Rectal smooth muscle tissue (tissue), 1 donor: Measurements from ENCODE around the gene EIF2B5.

Experiments
- H3K27ac ChIP-seq: one replicate; pipeline ENCODE4 v1.7.0; 2013; ENCODE audit warnings: low read depth, low read length, inconsistent platforms
- H3K27me3 ChIP-seq: one replicate; pipeline ENCODE4 v1.7.0; 2013; ENCODE audit warnings: low read length; ENCODE audit not compliant: control insufficient read depth, insufficient read depth
- H3K36me3 ChIP-seq: one replicate; pipeline ENCODE4 v1.7.0; 2013; ENCODE audit warnings: low read length; ENCODE audit not compliant: control insufficient read depth, insufficient read depth
- H3K4me1 ChIP-seq: one replicate; pipeline ENCODE4 v1.7.0; 2013; ENCODE audit warnings: low read length; ENCODE audit not compliant: control insufficient read depth, insufficient read depth
- H3K4me3 ChIP-seq: one replicate; pipeline ENCODE4 v1.7.0; 2013; ENCODE audit warnings: low read length
- H3K9ac ChIP-seq: one replicate; pipeline ENCODE4 v1.7.0; 2013; ENCODE audit warnings: low read length

EIF2B5 gene

GRCh38 chr3:184168363-184169120, 33.4 kb downstream of the EIF2B5 start:
- H3K4me3 ChIP-seq: no peak overlapping the region
- H3K27ac ChIP-seq: peak overlapping the region; percentile 56
- no peaks in the 10 kb centered on the region for H3K4me1 ChIP-seq
- H3K27me3 ChIP-seq: no peaks in the 10 kb centered on the region
- H3K36me3 ChIP-seq: peaks cover 49% of the 10 kb centered on the region
- H3K9ac ChIP-seq: no peak overlapping the region

DNA sequence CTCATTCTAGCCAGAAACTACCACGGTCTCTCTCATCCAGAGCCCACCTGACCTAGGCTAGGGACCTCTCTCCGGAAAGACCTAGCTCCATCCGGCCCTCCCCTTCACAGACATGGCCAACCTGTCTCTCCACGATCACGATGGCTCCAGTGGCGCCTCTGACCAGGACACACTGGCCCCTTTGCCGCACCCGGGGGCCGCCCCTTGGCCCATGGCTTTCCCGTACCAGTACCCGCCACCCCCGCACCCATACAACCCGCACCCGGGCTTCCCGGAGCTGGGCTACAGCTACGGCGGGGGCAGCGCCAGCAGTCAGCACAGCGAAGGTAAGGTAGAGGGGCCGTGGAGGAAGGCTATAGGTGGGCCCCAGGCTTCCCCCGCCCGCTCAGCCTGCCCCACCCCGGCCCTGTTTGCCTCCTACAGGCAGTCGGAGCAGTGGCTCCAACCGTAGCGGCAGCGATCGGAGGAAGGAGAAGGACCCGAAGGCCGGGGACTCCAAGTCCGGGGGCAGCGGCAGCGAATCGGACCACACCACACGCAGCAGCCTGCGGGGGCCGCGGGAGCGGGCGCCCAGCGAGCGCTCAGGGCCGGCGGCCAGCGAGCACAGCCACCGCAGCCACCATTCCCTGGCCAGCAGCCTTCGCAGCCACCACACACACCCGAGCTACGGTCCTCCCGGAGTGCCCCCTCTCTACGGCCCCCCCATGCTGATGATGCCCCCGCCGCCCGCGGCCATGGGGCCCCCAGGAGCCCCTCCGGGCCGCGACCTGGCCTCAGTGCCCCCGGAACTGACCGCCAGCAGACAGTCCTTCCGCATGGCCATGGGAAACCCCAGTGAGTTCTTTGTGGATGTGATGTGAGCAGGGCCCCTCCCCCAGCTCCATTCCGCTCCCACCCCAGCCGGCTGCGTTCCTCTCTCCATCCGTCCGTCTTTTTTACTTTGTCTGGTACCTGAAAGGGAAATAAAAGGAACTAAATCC, 35.0 kb downstream of the EIF2B5 start:
- H3K27ac ChIP-seq: no peak overlapping the region
- H3K36me3 ChIP-seq: peaks cover 37% of the 10 kb centered on the region
- no peak overlapping the region for H3K4me3 ChIP-seq
- H3K27me3 ChIP-seq: no peaks in the 10 kb centered on the region
- H3K4me1 ChIP-seq: peaks cover 7% of the 10 kb centered on the region
- no peak overlapping the region for H3K9ac ChIP-seq

DNA sequence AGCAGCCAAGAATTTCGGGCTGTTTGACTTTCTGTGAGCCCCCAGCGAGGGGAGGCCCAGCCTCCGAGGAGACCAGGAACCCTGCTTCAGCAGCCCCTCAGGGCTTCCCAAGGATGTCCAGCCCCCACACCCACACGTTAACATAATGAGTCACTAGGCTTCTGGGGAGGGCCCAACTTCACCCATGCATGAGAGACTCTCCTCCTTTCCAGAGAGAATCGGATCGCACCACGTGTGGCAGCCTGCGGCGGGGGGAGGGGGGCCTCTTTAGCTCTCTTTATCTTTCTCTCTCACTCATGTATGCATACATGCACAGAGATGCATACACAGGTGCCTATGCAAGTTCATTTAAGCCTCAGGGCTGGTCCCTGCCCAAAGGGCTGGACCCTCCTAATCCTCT, 36.4 kb downstream of the EIF2B5 start:
- Histone ChIP-seq H3K27me3 (no peaks in the 10 kb centered on the region), H3K36me3 (peaks cover 23% of the 10 kb centered on the region), H3K9ac (no peak overlapping the region), H3K4me1 (peaks cover 16% of the 10 kb centered on the region), H3K27ac (no peak overlapping the region), H3K4me3 (no peak overlapping the region)

- Histone ChIP-seq H3K27ac (no peak overlapping the region), H3K9ac (no peak overlapping the region), H3K36me3 (peaks cover 22% of the 10 kb centered on the region), H3K27me3 (no peaks in the 10 kb centered on the region), H3K4me1 (peaks cover 22% of the 10 kb centered on the region), H3K4me3 (no peak overlapping the region)
These were observed 37.7 kb downstream of the EIF2B5 start for GRCh38 chr3:184172681-184173373.

DNA sequence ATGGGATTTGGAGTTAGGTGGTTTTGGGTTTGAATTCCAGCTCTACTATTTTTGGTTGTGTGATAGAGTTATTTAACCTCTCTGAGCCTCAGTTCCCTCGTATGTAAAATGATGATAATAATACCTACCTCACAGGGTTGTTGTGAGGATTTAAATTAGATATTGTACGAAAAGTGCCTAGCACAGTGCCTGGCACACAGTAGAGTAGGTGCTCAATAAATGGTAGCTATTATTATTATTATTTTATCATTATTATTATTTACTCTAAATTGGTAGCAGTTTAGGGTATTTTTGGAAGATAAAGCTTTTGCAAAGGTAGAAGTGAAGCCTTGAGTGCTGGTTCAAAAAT, 38.2 kb downstream of the EIF2B5 start:
- H3K27me3 ChIP-seq: no peaks in the 10 kb centered on the region
- no peak overlapping the region for H3K4me3 ChIP-seq
- H3K4me1 ChIP-seq: peaks cover 22% of the 10 kb centered on the region
- peaks cover 22% of the 10 kb centered on the region for H3K36me3 ChIP-seq
- no peak overlapping the region for H3K9ac ChIP-seq
- H3K27ac ChIP-seq: peak overlapping the region; percentile 77

DNA sequence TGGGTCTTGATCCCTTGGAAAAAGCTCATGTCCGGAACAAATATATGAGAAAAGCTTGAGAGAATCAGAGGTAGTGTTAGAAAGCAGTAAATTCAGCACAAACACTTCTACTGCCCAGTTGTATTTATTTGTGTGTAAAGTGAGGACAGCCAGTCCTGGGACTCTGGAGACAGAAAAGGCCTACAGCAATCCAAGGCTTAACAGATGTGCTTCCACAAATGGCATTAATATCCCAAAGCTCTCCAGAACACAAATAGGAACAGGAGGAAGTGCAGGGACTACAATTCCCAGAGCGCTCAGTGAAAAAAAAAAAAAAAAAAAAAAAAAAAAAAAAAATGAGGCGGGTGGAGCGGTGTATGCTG, 39.1 kb downstream of the EIF2B5 start:
- Histone ChIP-seq H3K4me1 (peaks cover 22% of the 10 kb centered on the region), H3K9ac (no peak overlapping the region), H3K4me3 (no peak overlapping the region), H3K36me3 (peaks cover 29% of the 10 kb centered on the region), H3K27ac (peak overlapping the region; percentile 77), H3K27me3 (no peaks in the 10 kb centered on the region)

DNA sequence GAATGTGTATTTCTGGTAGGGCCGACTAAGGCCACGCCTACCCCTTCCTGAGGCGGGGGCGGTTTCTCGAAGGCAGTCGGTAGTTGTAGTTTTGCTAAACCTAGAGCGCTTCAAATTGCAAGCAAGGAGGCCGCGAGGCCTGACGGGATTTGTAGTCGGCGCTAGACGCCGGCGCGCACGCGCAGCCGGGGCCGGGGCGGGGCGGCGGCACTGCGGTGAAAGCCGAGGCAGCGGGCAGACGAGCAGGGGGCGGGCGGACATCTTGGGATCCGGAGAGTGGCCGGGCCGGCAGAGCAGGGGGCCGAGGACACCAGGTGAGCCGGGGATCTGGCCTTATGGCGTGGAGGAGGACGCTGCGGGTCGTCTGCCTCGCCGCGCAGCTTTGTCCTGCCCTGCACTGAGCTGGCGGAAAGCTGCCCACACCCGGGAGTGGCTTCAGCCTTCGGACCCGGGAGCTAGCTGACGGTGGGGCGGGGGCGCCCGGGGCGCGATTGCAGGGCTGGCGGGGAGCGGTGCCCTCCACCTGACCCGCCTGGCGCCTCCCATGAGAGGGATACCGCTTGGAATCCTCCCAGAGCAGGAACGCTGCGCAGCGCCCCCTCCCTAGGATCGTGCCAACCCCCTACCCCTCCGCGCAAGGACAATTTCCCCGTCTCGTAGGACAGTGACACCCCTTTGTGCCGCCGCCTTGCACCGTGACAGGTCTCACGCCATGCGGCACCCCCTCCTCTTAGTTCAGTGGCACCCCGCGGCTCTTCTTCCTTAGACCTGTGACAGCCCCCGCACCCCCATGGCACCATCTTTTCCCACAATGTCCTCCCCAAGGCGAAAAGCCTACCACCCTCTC, 39.7 kb downstream of the EIF2B5 start, which contains the start of gene AP2M1:
AP2M1 (plus strand) TSS at position 210 of the 847 bp plus-strand sequence. CDS start 2,139 bp downstream, outside the sequence.
- peak within 1 kb of the TSS; percentile 86 for H3K9ac ChIP-seq
- H3K4me3 ChIP-seq: peak within 1 kb of the TSS; percentile 95
- H3K27me3 ChIP-seq: no peaks in the 10 kb centered on the region
- H3K4me1 ChIP-seq: peaks cover 22% of the 10 kb centered on the region
- H3K27ac ChIP-seq: peak within 1 kb of the TSS; percentile 94
- H3K36me3 ChIP-seq: peaks cover 35% of the 10 kb centered on the region

GRCh38 chr3:184175506-184175905, 40.3 kb downstream of the EIF2B5 start:
- H3K27ac ChIP-seq: peak overlapping the region; percentile 94

DNA sequence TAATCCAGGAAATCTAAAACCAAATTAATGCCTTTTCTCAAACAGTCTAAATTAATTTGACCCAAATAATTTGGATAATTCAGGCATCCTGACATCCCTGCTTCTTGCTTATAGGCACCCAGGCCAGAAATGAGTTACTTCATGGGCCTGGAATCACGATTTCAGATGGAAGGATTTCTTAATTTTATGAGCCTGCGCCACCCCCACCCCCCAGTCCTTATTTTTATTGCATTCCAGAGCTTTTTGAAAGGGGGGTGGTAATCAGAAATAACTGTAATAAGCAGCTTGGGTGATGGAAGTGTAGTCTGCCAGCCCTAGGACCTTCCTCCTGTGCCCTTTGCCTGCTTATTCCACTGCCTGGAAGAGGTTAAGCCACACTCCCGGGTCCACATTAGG, 40.8 kb downstream of the EIF2B5 start:
- Histone ChIP-seq H3K27me3 (no peaks in the 10 kb centered on the region), H3K9ac (no peak overlapping the region), H3K36me3 (peaks cover 41% of the 10 kb centered on the region), H3K4me1 (peaks cover 22% of the 10 kb centered on the region), H3K4me3 (peak overlapping the region; percentile 95), H3K27ac (peak overlapping the region; percentile 94)

More at GRCh38 chr3:184175506-184175905, 40.3 kb downstream of the EIF2B5 start:
- Histone ChIP-seq H3K4me3 (peak overlapping the region; percentile 95), H3K27me3 (no peaks in the 10 kb centered on the region), H3K4me1 (peaks cover 22% of the 10 kb centered on the region), H3K9ac (peak overlapping the region; percentile 86), H3K36me3 (peaks cover 41% of the 10 kb centered on the region)

GRCh38 chr3:184176377-184177330, 41.5 kb downstream of the EIF2B5 start:
- H3K36me3 ChIP-seq: peaks cover 45% of the 10 kb centered on the region
- H3K27ac ChIP-seq: peak overlapping the region; percentile 94
- peak overlapping the region; percentile 95 for H3K4me3 ChIP-seq

DNA sequence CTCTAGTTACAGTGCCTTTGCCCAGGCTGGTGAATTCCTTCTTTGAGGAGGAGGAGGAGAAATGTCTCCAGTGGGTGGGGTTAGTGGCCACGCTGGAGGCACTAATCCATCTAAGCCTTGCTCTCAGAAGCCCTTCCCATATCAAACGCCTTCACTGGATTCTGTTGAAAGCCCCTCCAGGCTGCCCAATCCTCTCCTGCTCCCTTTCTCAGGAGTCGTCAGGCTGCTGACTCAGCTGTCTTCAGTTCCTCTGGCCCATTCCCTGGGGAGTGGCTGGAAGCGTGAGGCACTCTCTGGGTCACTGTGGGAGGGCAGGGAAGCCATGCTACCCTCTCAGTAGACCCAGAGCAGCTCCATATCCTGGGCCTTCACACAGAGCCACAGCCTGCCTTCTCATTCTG, 42.2 kb downstream of the EIF2B5 start:
- Histone ChIP-seq H3K4me1 (peaks cover 22% of the 10 kb centered on the region), H3K4me3 (peak overlapping the region; percentile 95), H3K27me3 (no peaks in the 10 kb centered on the region), H3K27ac (peak overlapping the region; percentile 94), H3K36me3 (peaks cover 52% of the 10 kb centered on the region), H3K9ac (no peak overlapping the region)

More at GRCh38 chr3:184176377-184177330, 41.5 kb downstream of the EIF2B5 start:
- peaks cover 22% of the 10 kb centered on the region for H3K4me1 ChIP-seq
- no peak overlapping the region for H3K9ac ChIP-seq
- H3K27me3 ChIP-seq: no peaks in the 10 kb centered on the region
